ENCODE measurements around the gene PCBD1. TPM values are rescaled to one million over a fixed set of nuclear protein-coding genes. Genes with fewer than 3 reads are reported as not detected.
A peak's percentile ranks its signal among the peaks of the same experiment; 100 is the strongest.

Gene PCBD1
- total RNA-seq, 1 donor from 2014 or later, result 142 TPM

DNA sequence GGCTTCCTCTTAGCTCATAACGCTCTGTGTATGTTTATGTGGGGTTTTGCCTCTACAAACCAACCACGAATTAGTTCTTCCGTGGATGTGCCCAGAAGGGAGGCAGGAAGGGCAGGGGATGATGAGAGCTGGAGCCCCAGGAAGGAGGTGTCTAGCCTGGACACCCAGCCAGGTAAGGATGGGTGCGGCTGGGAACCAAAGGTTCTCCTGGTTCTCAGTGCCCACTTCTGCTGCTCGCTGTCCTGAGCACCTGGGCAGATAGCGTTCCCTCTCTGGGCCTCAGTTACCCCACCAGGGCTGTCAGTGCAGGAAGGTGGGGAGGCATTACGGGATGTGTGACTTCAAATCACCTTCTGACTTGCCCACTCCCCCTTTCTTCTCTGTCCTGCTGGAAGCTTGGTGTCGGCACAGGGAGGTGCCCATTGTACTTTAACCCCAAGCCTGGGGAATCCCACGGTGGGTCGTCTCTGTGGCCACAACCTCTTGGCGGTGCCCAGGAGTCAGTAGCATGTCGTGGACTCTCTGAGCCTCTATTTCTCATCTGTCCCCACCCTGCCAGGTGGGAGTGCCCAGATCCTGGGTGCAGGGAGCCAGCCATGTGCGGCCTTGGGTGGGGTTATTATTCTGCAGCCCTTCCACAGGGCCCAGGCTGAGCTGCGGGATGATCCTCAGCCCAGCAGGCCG is 18.7 kb upstream of the PCBD1 start:
- peak; percentile 8 for ATAC-seq (ENCODE audit: poor library complexity)
- intact Hi-C loops (cut with DNase I), result loop anchor here (5.0 kb wide), 2 partner anchors 300 to 380 kb away; no protein-coding TSS in a partner anchor
- peak; percentile 34 for DNase-seq

DNA sequence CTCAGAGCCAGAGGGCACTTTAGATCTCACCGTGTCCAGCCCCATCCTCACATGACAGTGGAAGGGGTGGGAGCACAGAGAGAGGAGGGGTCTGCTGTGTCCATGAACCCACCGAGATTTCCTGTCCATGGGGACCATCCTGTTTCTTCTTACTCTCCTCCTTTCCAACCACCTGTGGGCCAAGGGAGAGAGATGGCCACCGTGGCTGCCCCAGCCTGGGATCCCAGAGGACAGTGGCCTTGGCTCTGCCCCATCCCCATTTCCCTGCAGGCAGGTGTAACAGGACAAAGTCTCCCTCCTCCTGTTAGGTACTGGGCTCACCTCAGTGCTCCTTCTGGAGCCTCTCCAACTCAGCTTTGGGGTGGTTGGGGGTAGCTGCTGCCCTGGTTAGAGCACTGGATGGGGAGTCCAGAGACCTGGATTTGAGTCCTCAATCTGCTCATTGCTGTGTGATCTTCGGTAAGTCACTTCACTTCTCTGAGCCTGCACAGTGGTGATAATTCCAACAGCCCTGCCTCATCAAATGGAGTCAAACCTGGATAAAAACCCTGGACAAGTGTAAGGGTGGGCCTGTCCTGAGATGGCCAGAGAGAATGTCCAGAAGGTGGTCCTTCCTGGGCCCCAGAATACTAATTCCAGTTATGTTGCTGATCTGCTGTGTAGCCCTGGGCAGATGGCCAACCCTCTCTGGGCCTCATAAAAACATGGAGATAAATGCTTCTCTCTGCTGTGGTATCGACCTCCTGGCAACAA is 17.8 kb upstream of the PCBD1 start:
- peak; percentile 14 for DNase-seq
- ATAC-seq (ENCODE audit: poor library complexity), result no peak
- intact Hi-C loops (cut with DNase I), result loop anchor here (5.0 kb wide), 2 partner anchors 301 to 381 kb away; no protein-coding TSS in a partner anchor

DNA sequence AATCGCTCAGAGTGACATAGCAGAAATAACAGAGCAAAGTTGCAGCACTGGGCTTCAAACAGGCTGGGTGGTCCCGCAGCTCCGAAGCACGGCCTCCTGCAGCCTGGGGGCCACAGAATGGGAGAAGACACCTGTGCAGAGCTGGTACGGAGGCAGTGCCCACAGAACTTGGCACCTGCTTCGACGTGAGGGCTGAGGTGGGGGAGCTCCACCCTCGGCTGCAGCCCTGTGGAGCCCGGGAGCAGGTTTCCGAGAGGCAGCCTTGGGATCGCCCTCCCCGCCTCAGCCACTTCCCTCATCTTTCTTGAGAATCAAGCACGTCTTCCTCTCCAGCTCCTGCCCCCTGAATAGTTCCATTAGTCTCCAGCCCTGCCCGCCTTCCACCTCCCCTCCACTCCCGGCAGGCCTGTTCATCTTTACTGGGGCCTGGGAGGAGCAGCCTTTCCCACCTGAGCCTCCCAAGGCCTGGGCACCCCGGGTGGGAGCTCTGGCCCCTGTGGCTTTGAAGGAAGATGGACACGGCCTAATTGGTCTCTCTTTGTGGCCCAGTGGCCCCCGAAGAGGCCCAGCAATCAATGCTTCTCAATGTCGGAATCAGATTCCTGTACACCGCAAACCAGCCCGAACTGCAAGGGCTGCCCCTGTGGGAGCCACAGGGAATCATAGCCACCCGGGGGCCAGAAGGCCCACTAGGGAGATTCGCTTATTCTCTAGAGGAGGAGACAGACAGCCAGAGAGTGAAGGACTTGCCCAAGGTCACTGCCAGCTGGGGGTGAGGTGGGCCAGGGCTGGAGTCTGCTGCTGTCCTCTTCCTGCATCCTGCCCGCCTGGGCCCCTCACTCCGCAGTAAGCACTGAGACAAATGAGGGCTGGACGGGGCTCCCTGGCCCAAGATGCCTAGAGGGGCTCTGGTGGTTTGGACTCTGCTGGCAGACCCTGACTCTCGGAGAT is 17.0 kb upstream of the PCBD1 start:
- peak; percentile 23 for DNase-seq

DNA sequence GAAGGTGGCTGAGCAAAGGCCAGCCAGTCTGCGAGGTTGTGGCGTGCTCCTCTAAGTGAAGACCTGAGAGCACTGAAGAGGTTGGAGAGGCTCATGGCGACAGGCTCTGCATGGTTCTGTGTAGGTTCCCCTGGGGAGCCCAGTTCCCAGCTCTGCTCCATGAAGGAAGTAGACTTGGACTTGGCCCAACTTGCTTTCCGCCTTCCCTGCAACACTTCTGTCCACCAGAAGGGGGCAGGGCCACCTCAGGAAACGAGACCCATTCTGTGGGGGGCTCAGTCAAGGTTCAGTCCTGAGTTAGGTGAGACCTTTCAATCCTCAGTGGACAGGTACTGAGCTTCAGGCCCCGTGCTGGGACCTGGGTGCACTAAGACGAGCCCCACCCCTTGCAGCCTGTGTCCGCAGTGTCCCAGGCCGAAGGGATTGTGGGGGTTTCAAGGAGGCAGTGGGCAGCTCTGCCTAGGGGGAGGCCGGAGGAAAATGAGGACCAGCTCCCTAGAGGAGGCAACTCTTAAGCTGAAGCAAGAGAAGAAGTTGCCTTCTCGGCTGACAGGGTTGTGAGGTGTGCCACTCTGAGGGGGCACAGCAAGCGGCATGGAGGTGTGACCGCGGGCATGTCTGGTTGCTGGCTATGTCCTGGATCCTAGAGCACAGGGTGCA is 15.0 kb upstream of the PCBD1 start:
- peak; percentile 67 for ATAC-seq (ENCODE audit: poor library complexity)
- DNase-seq, result peak; percentile 72
- intact Hi-C loops (cut with DNase I), result no loop called here

More for the DNA sequence above, 17.0 kb upstream of the PCBD1 start:
- intact Hi-C loops (cut with DNase I), result loop anchor here (5.0 kb wide), 2 partner anchors 302 to 382 kb away; no protein-coding TSS in a partner anchor
- no peak for ATAC-seq (ENCODE audit: poor library complexity)

DNA sequence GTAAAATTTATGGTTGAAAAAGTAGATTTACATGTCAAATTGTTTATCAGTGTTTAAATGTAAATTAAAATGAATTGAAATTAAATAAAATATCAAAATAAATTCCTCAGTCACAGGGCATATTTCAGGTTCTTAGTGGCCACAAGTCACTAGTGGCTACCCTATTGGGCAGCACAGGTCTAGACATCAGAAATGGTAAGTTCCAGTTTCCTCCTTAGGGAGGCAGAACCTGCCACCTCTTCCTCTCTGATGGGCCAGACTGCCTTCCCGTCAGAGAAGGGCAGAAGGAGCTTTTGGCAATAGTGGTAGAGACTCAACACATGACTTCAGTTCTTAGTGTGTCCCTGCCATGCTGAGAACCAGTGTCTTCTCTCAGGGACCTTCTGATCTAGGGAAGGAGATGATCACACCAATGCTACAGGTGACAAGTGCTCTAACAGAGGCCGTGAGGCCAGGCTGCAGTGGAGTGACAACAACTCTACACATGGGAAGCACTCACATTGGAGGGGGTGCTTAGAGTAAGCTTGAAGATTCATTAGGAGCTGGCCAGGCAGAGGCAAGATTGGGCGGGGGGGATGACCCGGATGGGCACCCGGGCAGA is 14.4 kb upstream of the PCBD1 start:
- DNase-seq (no peak), ATAC-seq (ENCODE audit: poor library complexity) (no peak)
- intact Hi-C loops (cut with DNase I), result no loop called here

DNA sequence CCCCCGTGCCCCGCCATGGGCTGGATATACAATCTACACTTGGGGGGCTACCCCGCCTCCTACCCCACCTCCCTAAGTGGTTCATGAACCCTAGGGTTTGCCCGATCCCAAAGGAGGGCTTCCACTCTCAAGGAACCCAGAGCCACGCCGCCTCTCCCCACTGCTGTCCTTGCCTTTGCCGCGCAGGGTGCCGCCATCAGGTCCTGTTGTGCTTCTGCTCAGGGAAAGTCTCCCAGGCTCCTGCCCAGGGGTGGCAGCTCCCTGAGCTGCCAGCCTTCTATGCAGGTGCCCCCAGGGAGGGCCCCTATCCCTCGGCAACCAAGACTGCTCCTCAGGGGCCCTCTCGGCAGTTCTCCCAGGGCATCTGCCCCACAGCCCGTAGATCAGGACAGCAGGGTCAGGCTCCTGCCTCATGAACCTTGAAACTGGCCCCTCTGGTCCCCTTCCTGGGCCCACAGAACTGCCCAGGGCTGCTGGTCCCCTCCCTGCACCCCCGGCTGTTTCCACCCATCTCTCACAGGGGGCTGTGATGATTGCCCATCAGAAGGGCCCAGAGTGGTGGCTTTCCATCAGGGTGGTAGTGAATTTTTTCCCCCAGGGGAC is 13.0 kb upstream of the PCBD1 start:
- ATAC-seq (ENCODE audit: poor library complexity) (no peak), DNase-seq (no peak)
- intact Hi-C loops (cut with DNase I), result no loop called here

DNA sequence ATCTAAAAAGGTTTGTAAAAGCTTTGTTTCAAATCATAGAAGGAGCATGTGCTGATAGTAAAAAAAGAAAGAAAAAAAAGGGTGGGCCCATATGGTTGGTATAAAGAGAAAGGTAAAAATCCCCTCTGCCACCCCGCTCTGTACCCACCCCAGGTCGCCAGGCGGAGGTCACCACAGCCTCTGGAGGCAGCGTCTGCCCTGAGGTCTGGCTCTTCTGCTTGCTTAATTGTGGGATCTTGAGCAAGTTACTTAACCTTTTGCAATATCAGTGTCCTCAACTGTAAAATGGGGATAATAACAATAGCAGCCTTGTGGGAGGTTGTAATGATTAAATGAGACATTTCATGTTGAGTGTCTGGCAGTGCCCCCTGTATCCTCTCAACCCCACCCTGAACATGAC is 10.7 kb upstream of the PCBD1 start:
- DNase-seq (no peak), ATAC-seq (ENCODE audit: poor library complexity) (no peak)
- intact Hi-C loops (cut with DNase I), result no loop called here

DNA sequence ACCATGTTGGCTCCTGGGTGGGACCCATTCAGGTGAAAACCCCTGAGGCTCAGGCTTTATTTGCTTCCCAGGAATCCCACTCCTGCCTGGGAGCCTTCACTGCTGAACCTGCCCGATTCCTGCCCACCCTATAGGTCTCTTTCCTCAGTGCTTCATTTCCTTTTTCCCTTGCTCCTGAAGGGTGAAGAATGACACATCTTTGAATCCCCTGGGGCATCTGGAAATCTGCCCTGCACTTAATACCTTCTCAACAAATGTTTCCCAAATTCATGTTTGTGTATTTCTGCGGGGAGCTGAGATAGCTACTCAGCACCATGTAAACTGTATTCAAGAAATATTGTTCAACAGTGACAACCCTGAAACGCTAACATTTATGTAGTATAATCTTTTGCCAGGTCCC is 10.3 kb upstream of the PCBD1 start:
- DNase-seq (no peak), ATAC-seq (ENCODE audit: poor library complexity) (no peak)
- intact Hi-C loops (cut with DNase I), result no loop called here

DNA sequence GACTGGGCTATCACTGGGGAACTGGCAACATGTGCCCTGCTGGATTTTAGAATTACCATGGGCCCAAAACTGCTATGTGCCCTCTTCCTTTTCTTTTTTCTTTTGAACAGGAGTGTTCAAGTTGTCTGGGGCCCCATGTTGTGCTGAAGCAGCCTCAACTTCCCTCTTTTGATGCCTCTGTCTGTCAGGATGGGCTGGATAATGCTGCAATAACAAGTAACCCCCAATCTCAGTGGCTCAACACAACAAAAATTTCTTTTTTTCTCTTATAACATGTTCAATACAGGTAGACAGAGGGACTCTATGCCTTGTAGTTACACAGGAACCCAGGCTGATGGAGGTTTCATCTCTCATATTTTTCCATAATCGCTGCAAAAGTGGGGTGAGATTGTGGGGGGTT is 8.2 kb upstream of the PCBD1 start:
- DNase-seq (no peak), ATAC-seq (ENCODE audit: poor library complexity) (no peak)
- intact Hi-C loops (cut with DNase I), result no loop called here

DNA sequence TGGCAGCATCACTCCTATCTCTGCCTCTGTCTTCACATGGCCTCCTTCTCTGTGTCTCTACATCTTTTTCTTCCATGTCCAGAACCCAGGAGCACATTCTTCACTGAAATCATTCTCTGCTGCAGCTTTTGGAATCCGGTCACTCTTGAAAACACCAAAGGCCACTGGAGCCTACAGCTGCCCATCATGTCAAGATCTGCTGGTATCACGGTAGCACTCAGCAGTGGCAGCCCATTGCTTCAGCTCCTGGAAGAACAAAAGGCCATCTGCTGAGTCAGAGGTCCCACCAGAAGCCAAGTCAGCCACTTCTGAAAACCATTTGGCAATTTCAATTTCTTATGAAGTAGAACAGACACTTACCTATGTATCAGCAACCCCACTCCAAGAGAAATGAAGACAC is 6.1 kb upstream of the PCBD1 start:
- intact Hi-C loops (cut with DNase I), result no loop called here
- no peak for ATAC-seq (ENCODE audit: poor library complexity)
- no peak for DNase-seq

DNA sequence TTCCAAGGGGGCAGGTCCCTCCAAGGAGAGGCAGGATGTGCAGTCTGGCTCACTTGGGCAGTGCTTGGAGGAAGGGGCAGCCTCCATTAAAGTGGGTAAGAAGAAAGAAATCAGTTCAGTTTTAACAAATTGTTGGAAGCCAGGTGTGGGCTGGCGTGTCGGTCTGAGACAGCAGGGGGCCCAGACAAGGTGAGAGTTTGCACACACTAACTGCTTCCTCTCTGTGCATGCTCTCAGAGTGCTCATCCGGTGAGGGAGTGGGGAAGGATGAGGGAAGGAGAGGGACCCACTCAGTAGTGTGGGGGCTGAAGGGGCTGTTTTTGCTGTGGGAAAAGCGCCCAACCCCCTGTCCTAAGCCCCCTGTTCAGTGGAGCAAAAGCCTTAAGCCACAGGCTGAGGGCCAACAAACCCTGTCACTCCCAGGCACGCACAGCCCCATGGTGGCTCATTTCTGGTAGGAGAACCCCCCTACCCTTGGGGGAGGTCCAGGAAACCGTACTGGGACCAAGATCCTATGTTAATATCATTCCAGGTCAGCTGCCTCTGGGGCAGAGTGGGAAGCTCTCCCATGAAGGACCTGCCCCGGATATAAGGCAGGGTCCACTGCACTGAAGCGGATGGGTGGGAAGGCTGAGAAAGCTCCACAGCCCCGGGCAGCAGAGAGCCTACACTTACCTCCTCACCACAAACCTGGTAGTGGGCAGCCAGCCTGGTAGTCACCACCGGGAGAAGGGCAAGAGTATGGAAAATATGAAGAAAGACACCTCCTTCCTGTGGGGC is 5.1 kb upstream of the PCBD1 start:
- ATAC-seq (ENCODE audit: poor library complexity) (no peak), DNase-seq (no peak)
- intact Hi-C loops (cut with DNase I), result no loop called here

DNA sequence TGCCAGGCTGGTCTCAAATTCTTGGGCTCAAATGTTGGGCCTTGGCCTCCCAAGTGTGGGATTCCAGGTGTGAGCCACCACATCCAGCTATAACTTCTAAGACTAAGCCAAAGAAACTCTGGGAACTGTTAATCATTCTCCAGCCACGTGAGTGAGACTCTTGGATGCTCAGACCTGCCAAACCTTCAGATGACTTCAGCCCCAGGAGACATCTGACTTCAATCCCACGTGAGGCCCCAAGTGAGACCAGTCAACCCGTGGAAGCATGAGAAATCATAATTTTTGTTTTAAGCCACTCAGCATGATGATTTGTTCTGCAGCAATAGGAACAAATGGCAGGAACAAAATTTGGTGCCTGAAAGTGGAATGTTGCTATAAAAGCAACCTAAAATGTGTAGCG is 4.3 kb upstream of the PCBD1 start:
- ATAC-seq (ENCODE audit: poor library complexity) (no peak), DNase-seq (no peak)
- intact Hi-C loops (cut with DNase I), result no loop called here

DNA sequence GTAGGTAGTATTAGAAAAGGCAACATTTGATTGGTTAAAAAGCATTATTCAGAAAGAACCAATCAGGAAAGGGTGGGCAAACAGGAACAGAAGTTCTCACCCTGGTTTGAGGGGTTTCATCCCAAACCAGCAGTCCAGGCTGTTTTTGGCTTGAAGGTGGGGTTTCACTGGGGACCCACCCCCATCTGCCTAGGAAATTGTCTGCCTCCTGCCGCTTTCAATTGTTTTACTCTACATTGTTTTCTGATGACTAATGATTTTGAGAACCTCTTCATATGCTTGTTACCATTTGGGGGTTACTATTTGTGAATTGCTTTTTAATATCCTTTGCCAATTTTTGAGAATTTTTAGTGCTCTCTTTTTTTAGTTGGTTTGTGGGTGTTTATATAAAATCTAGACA is 3.3 kb upstream of the PCBD1 start:
- no peak for DNase-seq
- ATAC-seq (ENCODE audit: poor library complexity), result no peak
- intact Hi-C loops (cut with DNase I), result no loop called here

DNA sequence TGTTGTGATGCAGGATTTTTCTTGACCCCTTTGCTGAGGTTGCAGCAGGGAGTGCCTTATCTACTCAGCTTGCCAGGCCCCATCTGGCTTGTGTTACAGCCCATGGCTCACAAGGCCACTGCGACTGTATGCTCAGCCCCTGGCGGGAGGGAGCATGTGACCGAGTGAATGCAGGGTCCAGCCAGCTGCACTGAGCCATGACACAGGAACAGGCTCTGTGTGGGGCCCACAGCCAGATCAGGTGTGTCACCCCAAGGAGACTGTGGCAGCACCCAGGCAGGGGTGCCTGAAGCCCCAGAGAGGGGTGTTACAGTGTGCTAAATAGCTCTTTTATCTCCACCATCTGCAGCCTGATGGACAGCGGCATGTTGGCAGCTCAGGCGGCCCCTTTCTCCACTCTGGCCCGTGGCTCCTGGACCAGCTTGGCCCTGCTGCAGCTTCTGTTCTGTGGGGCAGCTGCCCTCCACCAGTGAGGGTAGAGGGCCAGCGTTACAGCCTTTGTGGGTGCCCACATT is 2.6 kb upstream of the PCBD1 start:
- DNase-seq, result peak; percentile 84
- peak; percentile 64 for ATAC-seq (ENCODE audit: poor library complexity)
- intact Hi-C loops (cut with DNase I), result no loop called here

DNA sequence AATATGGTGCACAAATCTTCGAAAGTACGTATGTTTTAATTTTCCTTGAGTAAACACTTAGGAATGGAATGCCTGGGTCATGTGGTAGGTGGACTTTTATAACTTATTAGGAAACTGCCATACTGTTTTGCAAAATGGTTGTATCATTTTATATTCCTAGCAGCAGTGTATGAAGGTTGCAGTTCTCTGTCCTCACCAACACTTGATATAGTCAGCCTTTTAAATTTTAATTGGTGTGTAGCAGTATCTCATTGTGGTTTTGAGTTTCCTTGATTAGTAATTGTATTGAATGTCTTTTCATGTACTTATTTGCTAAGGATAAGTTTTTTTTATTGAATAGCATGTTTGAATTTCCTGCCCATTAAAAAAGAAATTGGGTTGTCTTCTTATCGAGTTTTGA is 926 bp upstream of the PCBD1 start:
- ATAC-seq (ENCODE audit: poor library complexity) (no peak), DNase-seq (no peak)
- intact Hi-C loops (cut with DNase I), result no loop called here

DNA sequence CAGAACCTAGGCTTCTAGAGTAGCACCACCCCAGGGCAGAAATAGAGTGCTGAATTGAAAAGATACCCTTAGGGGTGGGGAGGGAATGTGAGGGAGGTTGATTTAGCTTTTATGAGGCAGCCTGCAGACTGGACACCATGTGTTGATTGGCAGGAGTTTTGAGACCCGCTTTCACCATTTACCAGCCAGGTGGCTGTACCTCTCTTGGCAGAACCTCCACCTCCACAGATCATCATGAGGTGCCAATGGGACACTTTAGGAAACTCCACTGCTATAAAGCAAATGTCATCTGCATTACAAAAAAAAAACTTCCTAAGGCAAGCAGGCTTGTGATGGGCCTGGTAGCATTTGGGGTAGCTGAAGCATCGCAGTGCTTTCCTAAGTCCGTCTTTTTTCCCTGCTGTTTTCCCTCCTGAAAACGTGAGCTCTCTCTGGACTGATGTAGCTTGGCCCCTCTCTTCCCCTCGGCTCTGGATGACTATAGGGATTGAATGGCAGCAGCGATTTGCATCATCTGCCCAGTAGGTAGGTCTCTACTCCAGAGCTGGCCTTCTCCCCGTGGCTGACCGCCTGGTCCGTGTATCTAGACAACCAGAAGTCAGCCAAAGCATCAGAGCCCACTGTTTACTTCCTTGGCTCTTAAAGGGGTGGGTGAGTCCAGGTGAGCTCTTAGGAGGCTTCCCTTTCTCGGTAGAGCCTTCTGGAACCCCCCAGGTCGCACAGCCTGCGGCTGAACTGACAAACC is 1.3 kb downstream of the PCBD1 start:
- no peak for ATAC-seq (ENCODE audit: poor library complexity)
- intact Hi-C loops (cut with DNase I), result no loop called here
- no peak for DNase-seq

Data from Right ventricle myocardium superior (tissue), 1 donor.